ENCODE data around the gene TRAF2.

DNA sequence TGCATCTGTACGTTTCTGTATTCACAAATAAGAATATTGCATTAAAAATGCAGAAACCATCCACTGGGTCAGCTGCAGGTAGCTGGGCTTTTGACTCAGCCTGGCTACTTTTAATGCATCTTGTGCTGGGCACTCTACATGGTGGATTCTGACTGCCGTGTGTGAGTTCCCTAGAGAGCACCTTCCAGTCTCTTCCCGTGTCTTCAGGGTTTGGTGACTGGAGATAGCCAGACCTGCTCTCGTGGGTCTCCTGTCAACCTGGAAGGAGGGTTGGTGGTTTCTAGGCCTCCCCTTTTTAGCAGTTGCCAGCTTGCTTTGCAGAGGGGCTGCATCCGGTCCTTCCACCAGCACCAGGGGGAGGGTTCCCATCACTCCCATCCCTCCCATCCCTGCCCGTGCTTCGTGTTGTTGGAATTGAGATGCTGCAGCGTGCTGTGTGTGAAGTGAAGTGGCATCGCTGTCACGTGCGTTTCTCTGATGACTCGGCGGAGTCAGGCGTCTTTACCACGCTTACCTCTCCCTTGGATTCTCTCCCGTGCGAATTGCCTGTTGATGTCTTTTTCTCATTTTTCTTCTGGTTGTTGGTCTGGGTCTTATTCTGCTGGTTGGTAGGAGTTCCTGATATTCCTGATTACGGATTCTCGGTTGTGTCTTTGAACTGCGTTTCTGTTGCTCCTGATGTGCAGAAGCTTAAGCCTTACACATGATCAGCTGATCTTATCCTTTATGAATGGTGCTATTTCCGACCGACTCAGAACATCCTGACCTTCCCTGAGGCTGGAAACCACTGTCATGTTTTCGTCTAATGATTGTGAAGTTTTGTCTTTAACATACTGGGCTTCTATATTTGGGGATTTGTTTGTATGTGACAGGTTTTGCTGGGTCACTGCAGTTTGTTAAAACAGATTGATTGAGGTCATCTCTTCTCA is 41.3 kb downstream of the TRAF2 start:
- TF ChIP-seq CTCF (IDR thresholded peaks at IDR 0.05) (no peak), POLR2A (IDR thresholded peaks at IDR 0.05) (no peak)
